CD4-positive, alpha-beta T cell (primary cell): ENCODE measurements around the gene KIAA0232. TPM values are rescaled to one million over a fixed set of nuclear protein-coding genes. Genes with fewer than 3 reads are reported as not detected.
A peak's percentile ranks its signal among the peaks of the same experiment; 100 is the strongest.

Source experiments
- ATAC-seq: fragments of 200-7000 bp; cut with Tn5 transposase; one replicate; pipeline ENCODE4 v1.10.0; 2022; ENCODE audit warnings: mild to moderate bottlenecking; ENCODE audit not compliant: poor library complexity
- CTCF ChIA-PET: fragments of 350-600 bp; sonication (Branson Sonifier 250); formaldehyde crosslinking; loops from one replicate; lab custom pipeline; 2021; ENCODE audit warnings: antibody characterized with exemption, inconsistent platforms; lab: Charles Lee
- POLR2A ChIA-PET: fragments of 350-600 bp; sonication (Branson Sonifier 250); formaldehyde crosslinking; loops from one replicate; lab custom pipeline; 2021; ENCODE audit warnings: antibody characterized with exemption, inconsistent platforms; lab: Charles Lee
- DNase-seq, 14 experiments: peaks; one replicate each; pipeline ENCODE4 v3.0.0-alpha.2; 2013 to 2020; ENCODE audit warnings: mixed read lengths in 2 of 14
- H3K27ac ChIP-seq, 2 donors: one replicate each; pipeline versions ENCODE4 v1.5.1 to v1.7.0; 2013; ENCODE audit warnings: low read length in 2 of 2, low read depth in 1 of 2, mild to moderate bottlenecking in 1 of 2
- H3K27me3 ChIP-seq, 2 experiments: 1 replicate in 1 of 2; 2 replicates in 1 of 2; pipeline versions ENCODE4 v1.6.1 to v1.7.0; 2013; ENCODE audit warnings: low read length in 2 of 2, control low read depth in 1 of 2, mild to moderate bottlenecking in 1 of 2, moderate library complexity in 1 of 2; ENCODE audit not compliant: insufficient read depth in 2 of 2, control insufficient read depth in 1 of 2
- H3K36me3 ChIP-seq: one replicate; pipeline ENCODE4 v1.6.1; 2013; ENCODE audit warnings: low read length, control low read depth; ENCODE audit not compliant: insufficient read depth
- H3K4me1 ChIP-seq: one replicate; pipeline ENCODE4 v1.6.1; 2013; ENCODE audit warnings: low read length, control low read depth; ENCODE audit not compliant: insufficient read depth
- H3K4me3 ChIP-seq: one replicate; pipeline ENCODE4 v1.5.1; 2013; ENCODE audit warnings: mild to moderate bottlenecking, low read length, moderate library complexity
- H3K9me3 ChIP-seq, 2 experiments: 1 replicate in 1 of 2; 2 replicates in 1 of 2; pipeline versions ENCODE4 v1.6.1 to v1.7.0; 2013; ENCODE audit warnings: low read length in 2 of 2, mild to moderate bottlenecking in 2 of 2, control low read depth in 1 of 2, moderate library complexity in 1 of 2; ENCODE audit not compliant: control insufficient read depth in 1 of 2, insufficient read depth in 1 of 2
- H3K27ac Mint-ChIP-seq: one replicate; pipeline ENCODE4 v1.8.0; 2020; ENCODE audit warnings: mixed read lengths
- H3K27me3 Mint-ChIP-seq: one replicate; pipeline ENCODE4 v1.8.0; 2021; ENCODE audit warnings: mixed read lengths
- H3K36me3 Mint-ChIP-seq: one replicate; pipeline ENCODE4 v1.8.0; 2021; ENCODE audit warnings: low read depth, mixed read lengths
- H3K4me1 Mint-ChIP-seq: one replicate; pipeline ENCODE4 v1.8.0; 2021; ENCODE audit warnings: low read depth, mixed read lengths
- H3K4me3 Mint-ChIP-seq: one replicate; pipeline ENCODE4 v1.8.0; 2020; ENCODE audit warnings: mild to moderate bottlenecking, mixed read lengths
- H3K9me3 Mint-ChIP-seq: one replicate; pipeline ENCODE4 v1.8.0; 2020; ENCODE audit warnings: mixed read lengths
- intact Hi-C, 2 experiments: fragments of 100-400 bp; cut with DNase I in 1 of 2; cut with micrococcal nuclease in 1 of 2; formaldehyde crosslinking; loops; one replicate each; pipeline versions ENCODE4 v1.15.1 to v1.9.0; 2023 to 2025; cut with DNase I, micrococcal nuclease
- total RNA-seq, 174 experiments: library from RNA in 2 of 174; stranded (reverse) in 2 of 174; gene quantifications; one replicate each; pipeline ENCODE4 v1.2.3 and lab custom pipeline; 2021 to 2026
- TF ChIP-seq, protein P1 (sequence below): fragments of 200-600 bp; IDR thresholded peaks from one replicate; pipeline ENCODE4 v1.8.0; 2022; ENCODE audit warnings: antibody characterized with exemption, mild to moderate bottlenecking

Gene KIAA0232
- total RNA-seq, 2 experiments from 2014 or later = 15.3 to 17.8 TPM

DNA sequence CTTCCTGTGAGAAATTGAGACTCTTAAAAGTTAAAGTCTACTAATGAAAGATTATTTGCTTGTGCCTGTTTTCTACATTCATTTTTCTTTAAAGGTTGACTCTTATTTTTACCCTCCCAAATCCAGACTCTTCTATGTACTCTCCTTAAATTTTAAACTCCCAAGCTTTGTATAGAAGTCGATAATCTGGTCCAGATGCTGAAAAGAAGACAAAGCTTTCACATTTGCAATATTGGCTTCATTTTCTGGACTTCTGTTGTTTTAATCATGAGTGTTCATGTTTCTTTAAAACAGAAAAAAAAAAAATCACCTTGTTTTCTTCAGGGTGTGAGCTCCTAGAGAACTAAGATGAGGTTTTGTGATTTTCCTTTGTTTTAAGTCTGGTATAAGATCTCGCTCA is 73.9 kb downstream of the KIAA0232 start:
- Mint-ChIP-seq H3K27ac (peak overlapping the region; percentile 64), H3K4me1 (peaks cover 18% of the 10 kb centered on the region), H3K9me3 (no peaks in the 10 kb centered on the region), H3K27me3 (no peaks in the 10 kb centered on the region), H3K36me3 (peaks cover 71% of the 10 kb centered on the region), H3K4me3 (no peak overlapping the region)
- DNase-seq (no peak), ATAC-seq (no peak)
- Histone ChIP-seq H3K4me1 (peaks cover 10% of the 10 kb centered on the region), H3K9me3 (peaks cover 5 to 6% of the 10 kb centered on the region in 2 experiments), H3K27me3 (no peaks in the 10 kb centered on the region), H3K27ac (no peak overlapping the region), H3K4me3 (no peak overlapping the region), H3K36me3 (peaks cover 38% of the 10 kb centered on the region)
- ChIA-PET POLR2A (no interaction called here), CTCF (interaction anchor here (1.1 to 2.0 kb wide), 3 partner anchors 9 to 182 kb away, joined by 3 to 6 read pairs (median 4); no protein-coding TSS in a partner anchor)
- TF ChIP-seq, protein P1, sequence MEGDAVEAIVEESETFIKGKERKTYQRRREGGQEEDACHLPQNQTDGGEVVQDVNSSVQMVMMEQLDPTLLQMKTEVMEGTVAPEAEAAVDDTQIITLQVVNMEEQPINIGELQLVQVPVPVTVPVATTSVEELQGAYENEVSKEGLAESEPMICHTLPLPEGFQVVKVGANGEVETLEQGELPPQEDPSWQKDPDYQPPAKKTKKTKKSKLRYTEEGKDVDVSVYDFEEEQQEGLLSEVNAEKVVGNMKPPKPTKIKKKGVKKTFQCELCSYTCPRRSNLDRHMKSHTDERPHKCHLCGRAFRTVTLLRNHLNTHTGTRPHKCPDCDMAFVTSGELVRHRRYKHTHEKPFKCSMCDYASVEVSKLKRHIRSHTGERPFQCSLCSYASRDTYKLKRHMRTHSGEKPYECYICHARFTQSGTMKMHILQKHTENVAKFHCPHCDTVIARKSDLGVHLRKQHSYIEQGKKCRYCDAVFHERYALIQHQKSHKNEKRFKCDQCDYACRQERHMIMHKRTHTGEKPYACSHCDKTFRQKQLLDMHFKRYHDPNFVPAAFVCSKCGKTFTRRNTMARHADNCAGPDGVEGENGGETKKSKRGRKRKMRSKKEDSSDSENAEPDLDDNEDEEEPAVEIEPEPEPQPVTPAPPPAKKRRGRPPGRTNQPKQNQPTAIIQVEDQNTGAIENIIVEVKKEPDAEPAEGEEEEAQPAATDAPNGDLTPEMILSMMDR = no peak
- intact Hi-C loops = loop anchor here in 1 of 2 experiments (10.0 kb wide), 1 partner anchor 72 kb away; the partner anchor contains the start of gene KIAA0232

DNA sequence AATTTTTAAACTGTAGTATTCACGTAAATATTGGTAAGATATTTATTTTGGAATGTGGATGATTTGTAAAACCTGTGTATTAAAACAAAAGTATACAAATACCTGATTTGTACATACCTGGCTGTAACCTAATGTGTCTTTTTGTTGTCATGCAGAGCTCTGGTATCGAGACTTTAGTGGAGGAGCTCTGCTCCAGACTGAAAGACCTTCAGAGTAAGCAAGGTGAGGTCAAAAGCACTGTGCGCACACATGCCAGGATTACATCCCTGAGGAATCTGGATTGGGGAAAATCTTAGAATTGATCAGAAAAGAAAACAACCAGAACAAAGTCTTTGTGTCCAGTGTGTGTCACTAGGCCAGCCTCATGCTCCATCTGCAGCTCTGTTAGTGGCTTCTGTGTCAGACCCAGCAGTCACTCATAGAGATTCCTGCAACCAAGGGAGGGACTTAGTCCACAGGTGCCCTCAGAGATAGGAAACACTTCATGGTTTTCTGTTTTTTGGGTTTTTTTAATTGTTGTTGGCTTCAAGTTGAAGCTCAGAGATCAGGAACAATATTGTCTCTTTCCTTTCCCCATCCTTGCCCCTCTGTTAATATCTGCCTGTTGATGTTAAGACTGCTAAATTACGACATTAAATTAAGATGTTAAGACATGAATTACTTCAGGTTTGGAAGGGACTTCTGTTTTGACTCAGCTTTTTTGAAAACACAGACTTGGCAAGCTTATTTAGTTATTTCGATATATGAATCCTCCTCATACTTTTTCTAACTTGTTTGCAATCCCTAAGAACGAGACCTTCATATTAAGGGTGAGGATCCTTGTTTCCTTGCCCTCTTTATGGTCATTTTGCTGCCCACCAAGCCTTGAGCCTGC is 74.7 kb downstream of the KIAA0232 start:
- no peak overlapping the region for H3K27ac ChIP-seq
- no peaks in the 10 kb centered on the region for H3K27me3 ChIP-seq
- Mint-ChIP-seq H3K4me3 (no peak overlapping the region), H3K27ac (no peak overlapping the region), H3K27me3 (no peaks in the 10 kb centered on the region), H3K4me1 (peaks cover 18% of the 10 kb centered on the region), H3K36me3 (peaks cover 73% of the 10 kb centered on the region), H3K9me3 (no peaks in the 10 kb centered on the region)
- no peak for DNase-seq
- H3K4me1 ChIP-seq = peaks cover 10% of the 10 kb centered on the region
- POLR2A ChIA-PET = no interaction called here
- peaks cover 5% of the 10 kb centered on the region in 2 experiments for H3K9me3 ChIP-seq
- CTCF ChIA-PET = interaction anchor here (0.7 to 2.0 kb wide), 3 partner anchors 17 to 193 kb away, joined by 3 to 6 read pairs (median 4); no protein-coding TSS in a partner anchor
- no peak for ATAC-seq
- H3K36me3 ChIP-seq = peaks cover 42% of the 10 kb centered on the region
- TF ChIP-seq, protein P1 = no peak
- intact Hi-C loops = loop anchor here in 1 of 2 experiments (10.0 kb wide), 1 partner anchor 72 kb away; the partner anchor contains the start of gene KIAA0232
- H3K4me3 ChIP-seq = no peak overlapping the region

DNA sequence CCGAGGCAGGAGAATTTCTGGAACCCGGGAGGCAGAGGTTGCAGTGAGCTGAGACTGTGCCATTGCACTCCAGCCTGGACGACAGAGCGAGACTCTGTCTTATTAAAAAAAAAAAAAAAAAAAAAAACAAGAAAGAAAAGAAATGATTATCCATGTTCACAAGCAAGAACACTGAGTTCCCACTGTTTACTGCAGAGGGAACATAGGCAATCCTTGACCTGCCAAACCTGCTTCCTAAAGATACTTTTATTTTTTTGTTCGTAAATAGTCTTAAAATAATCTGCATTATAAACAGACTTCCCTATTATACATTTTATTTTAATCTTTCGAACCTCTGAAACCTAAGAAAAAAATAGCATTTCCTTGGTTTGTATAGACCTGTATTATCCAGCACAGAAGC is 76.5 kb downstream of the KIAA0232 start:
- no peak overlapping the region for H3K4me3 Mint-ChIP-seq
- ATAC-seq (no peak), DNase-seq (no peak)
- peaks cover 11% of the 10 kb centered on the region for H3K4me1 Mint-ChIP-seq
- no peak overlapping the region for H3K27ac Mint-ChIP-seq
- H3K27me3 Mint-ChIP-seq = no peaks in the 10 kb centered on the region
- H3K4me3 ChIP-seq = no peak overlapping the region
- H3K27me3 ChIP-seq = no peaks in the 10 kb centered on the region
- H3K27ac ChIP-seq = no peak overlapping the region
- H3K9me3 Mint-ChIP-seq = no peaks in the 10 kb centered on the region
- no peaks in the 10 kb centered on the region for H3K9me3 ChIP-seq
- intact Hi-C loops = loop anchor here in 1 of 2 experiments (10.0 kb wide), 1 partner anchor 74 kb away; the partner anchor contains the start of gene KIAA0232
- peaks cover 42% of the 10 kb centered on the region for H3K36me3 ChIP-seq
- peaks cover 77% of the 10 kb centered on the region for H3K36me3 Mint-ChIP-seq
- ChIA-PET CTCF (interaction anchor here (2.2 kb wide), 1 partner anchor 15 kb away, joined by 11 read pairs; no protein-coding TSS in a partner anchor), POLR2A (no interaction called here)
- TF ChIP-seq, protein P1 = no peak
- peaks cover 10% of the 10 kb centered on the region for H3K4me1 ChIP-seq
